WTC11 (cell line): ENCODE measurements around the gene FAH. TPM values are rescaled to one million over a fixed set of nuclear protein-coding genes. Genes with fewer than 3 reads are reported as not detected.

Experiments
- ATAC-seq: fragments of 200-7000 bp; cut with Tn5 transposase; 2 replicates; pipeline ENCODE4 v1.10.0; 2021; ENCODE audit warnings: mild to moderate bottlenecking, moderate library complexity
- CTCF ChIA-PET: fragments of 300-600 bp; sonication (Branson Sonifier 250); formaldehyde crosslinking; loops from one replicate; lab custom pipeline; 2021; ENCODE audit warnings: antibody characterized with exemption; lab: Charles Lee
- POLR2A ChIA-PET: fragments of 350-600 bp; sonication (Branson Sonifier 250); formaldehyde crosslinking; loops from one replicate; lab custom pipeline; 2021; ENCODE audit warnings: antibody characterized with exemption; lab: Charles Lee
- DNase-seq: peaks from one replicate; pipeline ENCODE4 v3.0.0; 2021; ENCODE audit warnings: low spot score
- H3K27ac Mint-ChIP-seq: 2 replicates; pipeline ENCODE4 v1.8.0; 2021; ENCODE audit warnings: mixed read lengths
- H3K27me3 Mint-ChIP-seq: 2 replicates; pipeline ENCODE4 v1.8.0; 2021; ENCODE audit warnings: low read depth, mild to moderate bottlenecking, moderate library complexity, mixed read lengths
- H3K36me3 Mint-ChIP-seq: 2 replicates; pipeline ENCODE4 v1.8.0; 2021; ENCODE audit warnings: mixed read lengths
- H3K4me1 Mint-ChIP-seq: 2 replicates; pipeline ENCODE4 v1.8.0; 2022; ENCODE audit warnings: mixed read lengths
- H3K4me3 Mint-ChIP-seq: 2 replicates; pipeline ENCODE4 v1.8.0; 2021; ENCODE audit warnings: mild to moderate bottlenecking, moderate library complexity, mixed read lengths
- H3K9me3 Mint-ChIP-seq: 2 replicates; pipeline ENCODE4 v1.8.0; 2021; ENCODE audit warnings: mixed read lengths
- ATF1 ChIP-seq: sonication (generic); formaldehyde crosslinking; IDR thresholded peaks from 2 replicates; pipeline ENCODE4 v1.8.1; 2023; ENCODE audit warnings: mild to moderate bottlenecking, moderate library complexity, missing genetic modification reagents
- ATF2 ChIP-seq: sonication (generic); formaldehyde crosslinking; IDR thresholded peaks from 2 replicates; pipeline ENCODE4 v1.8.1; 2022; ENCODE audit warnings: low read depth, missing genetic modification reagents, borderline replicate concordance
- ATF6 ChIP-seq: sonication (generic); formaldehyde crosslinking; IDR thresholded peaks from 2 replicates; pipeline ENCODE4 v1.8.1; 2023; ENCODE audit warnings: mild to moderate bottlenecking, missing genetic modification reagents
- CBFB ChIP-seq: sonication (generic); formaldehyde crosslinking; IDR thresholded peaks from 2 replicates; pipeline ENCODE4 v1.8.1; 2022; ENCODE audit warnings: mild to moderate bottlenecking, low read depth, missing genetic modification reagents
- FOXK1 ChIP-seq: sonication (generic); formaldehyde crosslinking; IDR thresholded peaks from 2 replicates; pipeline ENCODE4 v1.8.0; 2022; ENCODE audit warnings: mild to moderate bottlenecking, moderate library complexity, missing genetic modification reagents
- GRHL2 ChIP-seq: fragments of 250-450 bp; sonication (Bioruptor Pico); IDR thresholded peaks from 2 replicates; pipeline ENCODE4 v1.8.0; 2022; ENCODE audit warnings: mild to moderate bottlenecking, moderate library complexity; ENCODE audit not compliant: insufficient replicate concordance, severe bottlenecking
- MLX ChIP-seq: sonication (generic); formaldehyde crosslinking; IDR thresholded peaks from 2 replicates; pipeline ENCODE4 v1.8.1; 2023; ENCODE audit warnings: mild to moderate bottlenecking, missing genetic modification reagents, moderate library complexity
- NR1H2 ChIP-seq: sonication (generic); formaldehyde crosslinking; IDR thresholded peaks from 2 replicates; pipeline ENCODE4 v1.9.0; 2021; ENCODE audit warnings: mild to moderate bottlenecking, moderate library complexity, missing genetic modification reagents
- NR3C1 ChIP-seq: sonication (generic); formaldehyde crosslinking; conservative IDR thresholded peaks from 2 replicates; pipeline ENCODE4 v1.8.1; 2023; ENCODE audit warnings: low read depth, mild to moderate bottlenecking, missing genetic modification reagents
- OVOL2 ChIP-seq: fragments of 250-450 bp; sonication (Bioruptor Pico); IDR thresholded peaks from 2 replicates; pipeline ENCODE4 v1.9.0; 2021; ENCODE audit warnings: mild to moderate bottlenecking, borderline replicate concordance
- PRRX2 ChIP-seq: fragments of 250-450 bp; sonication (Bioruptor Pico); IDR thresholded peaks from 2 replicates; pipeline ENCODE4 v1.8.0; 2021; ENCODE audit warnings: mild to moderate bottlenecking
- SMAD4 ChIP-seq: sonication (generic); formaldehyde crosslinking; IDR thresholded peaks from 2 replicates; pipeline ENCODE4 v1.8.0; 2022; ENCODE audit warnings: mild to moderate bottlenecking, missing genetic modification reagents
- TEAD1 ChIP-seq: sonication (generic); formaldehyde crosslinking; IDR thresholded peaks from 2 replicates; pipeline ENCODE4 v1.8.0; 2022; ENCODE audit warnings: mild to moderate bottlenecking, missing genetic modification reagents
- TEAD4 ChIP-seq: sonication (generic); formaldehyde crosslinking; IDR thresholded peaks from 2 replicates; pipeline ENCODE4 v1.8.0; 2022; ENCODE audit warnings: mild to moderate bottlenecking, missing genetic modification reagents
- TP53 ChIP-seq: sonication (generic); formaldehyde crosslinking; IDR thresholded peaks from 2 replicates; pipeline ENCODE4 v1.8.1; 2023; ENCODE audit warnings: mild to moderate bottlenecking, missing genetic modification reagents
- ZBTB21 ChIP-seq: sonication (generic); formaldehyde crosslinking; IDR thresholded peaks from 2 replicates; pipeline ENCODE4 v1.8.1; 2023; ENCODE audit warnings: mild to moderate bottlenecking, missing genetic modification reagents, borderline replicate concordance
- ZNF219 ChIP-seq: sonication (generic); formaldehyde crosslinking; IDR thresholded peaks from 2 replicates; pipeline ENCODE4 v1.8.0; 2023; ENCODE audit warnings: missing genetic modification reagents, mild to moderate bottlenecking, borderline replicate concordance
- total RNA-seq: library from RNA; stranded (reverse); gene quantifications from 3 replicates; pipeline ENCODE4 v1.2.3, GENCODE V29; 2021

FAH gene
- total RNA-seq, 1 experiment from 2014 or later: 22.8 TPM

GRCh38 chr15:80199366-80199765 is 46.6 kb downstream of the FAH start (continued):
- TF ChIP-seq ATF2 (CRISPR knock-in tag) (no peak), FOXK1 (no peak)

- TF ChIP-seq ZBTB21 (CRISPR knock-in tag) (no peak), SMAD4 (no peak)
- ChIA-PET CTCF (interaction anchor here (0.6 to 1.4 kb wide), 8 partner anchors 16 to 347 kb away, joined by 3 to 8 read pairs (median 4); no protein-coding TSS in a partner anchor), POLR2A (no interaction called here)
- H3K27ac Mint-ChIP-seq: peak overlapping the region; percentile 37
- 0 out of 2 replicates have a peak, but pooled peaks cover 4% of the 10 kb centered on the region for H3K9me3 Mint-ChIP-seq
- H3K4me3 Mint-ChIP-seq: no peak overlapping the region
- ATAC-seq (no peak), DNase-seq (no peak)
- no peaks in the 10 kb centered on the region; the same call in none of the 2 replicates for H3K27me3 Mint-ChIP-seq
- no peaks in the 10 kb centered on the region for H3K36me3 Mint-ChIP-seq
- H3K4me1 Mint-ChIP-seq: peaks cover 21% of the 10 kb centered on the region
Measured at GRCh38 chr15:80199869-80200268, 47.1 kb downstream of the FAH start.

GRCh38 chr15:80201256-80202015 is 48.6 kb downstream of the FAH start:
- TF ChIP-seq ATF1 (no peak), NR1H2 (no peak), TEAD1 (CRISPR knock-in tag) (no peak), NR3C1 (no peak), ZNF219 (CRISPR knock-in tag) (no peak), ATF6 (CRISPR knock-in tag) (no peak), FOXK1 (no peak), TEAD4 (CRISPR knock-in tag) (no peak), CBFB (CRISPR knock-in tag) (no peak), MLX (CRISPR knock-in tag) (no peak), TP53 (CRISPR knock-in tag) (no peak)
- H3K27me3 Mint-ChIP-seq: no peaks in the 10 kb centered on the region; the same call in 1 of the 2 replicates
- no peaks in the 10 kb centered on the region for H3K9me3 Mint-ChIP-seq
- no peaks in the 10 kb centered on the region for H3K36me3 Mint-ChIP-seq
- H3K27ac Mint-ChIP-seq: no peak overlapping the region
- POLR2A ChIA-PET: no interaction called here
- DNase-seq: no peak
- CTCF ChIA-PET: no interaction called here
- ATAC-seq: no peak
- peaks cover 21% of the 10 kb centered on the region for H3K4me1 Mint-ChIP-seq
- H3K4me3 Mint-ChIP-seq: no peak overlapping the region

- ChIA-PET CTCF (no interaction called here), POLR2A (no interaction called here)
- TF ChIP-seq GRHL2 (CRISPR knock-in tag) (no peak), OVOL2 (CRISPR knock-in tag) (no peak), PRRX2 (CRISPR knock-in tag) (no peak)
- H3K4me1 Mint-ChIP-seq: peaks cover 21% of the 10 kb centered on the region
- H3K27ac Mint-ChIP-seq: no peak overlapping the region
- no peak for ATAC-seq
- no peaks in the 10 kb centered on the region for H3K9me3 Mint-ChIP-seq
- H3K36me3 Mint-ChIP-seq: no peaks in the 10 kb centered on the region
- H3K4me3 Mint-ChIP-seq: no peak overlapping the region
- DNase-seq: no peak
- H3K27me3 Mint-ChIP-seq: no peaks in the 10 kb centered on the region; the same call in 1 of the 2 replicates
Measured at GRCh38 chr15:80202016-80202315, 49.2 kb downstream of the FAH start.
